Measurements from ENCODE around the gene NAMPT.
"Not testable (repeated sequence)": the region's sequence is repeated elsewhere in the genome, so short reads cannot be mapped to it uniquely, and the experiment has no call there.

NAMPT gene

DNA sequence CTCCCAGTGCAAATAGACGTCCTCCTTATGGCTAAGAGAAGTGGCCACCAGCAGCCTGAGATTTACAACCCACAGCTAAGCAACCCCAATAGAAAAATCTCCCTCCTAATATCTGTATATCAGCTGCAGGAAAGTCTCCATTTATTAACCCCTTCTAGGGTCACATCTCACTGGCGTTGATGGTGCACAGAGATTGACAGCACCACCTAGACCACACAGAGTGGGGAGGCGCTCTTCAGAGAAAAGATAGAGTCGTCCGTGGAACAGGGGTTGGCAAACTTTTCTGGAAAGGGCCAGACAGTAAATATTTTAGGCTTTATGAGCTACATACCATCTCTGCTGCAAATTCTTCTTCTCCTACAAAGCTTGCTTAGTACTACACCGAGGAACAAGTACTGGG is 60.0 kb downstream of the NAMPT start:
- no peak for DNase-seq

DNA sequence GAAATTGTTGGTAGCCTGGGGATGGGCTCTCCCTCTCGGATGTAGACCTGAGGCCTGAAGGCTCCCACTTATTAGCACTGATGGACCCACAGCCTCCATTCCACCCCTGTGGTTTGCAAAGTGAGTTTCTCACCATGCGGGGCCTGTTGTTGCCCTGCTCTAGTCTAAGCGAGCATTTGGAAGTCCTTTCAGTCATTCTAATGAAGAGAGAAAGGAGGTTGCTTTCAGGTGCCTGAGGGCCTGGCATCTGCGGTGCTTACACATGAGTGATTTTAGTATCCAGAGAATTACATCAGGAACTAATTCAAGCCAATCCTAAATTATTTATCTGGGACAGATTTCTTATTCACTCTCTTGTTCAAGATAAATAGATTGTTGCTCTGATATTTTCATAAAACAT is 61.6 kb downstream of the NAMPT start:
- DNase-seq: no peak

DNA sequence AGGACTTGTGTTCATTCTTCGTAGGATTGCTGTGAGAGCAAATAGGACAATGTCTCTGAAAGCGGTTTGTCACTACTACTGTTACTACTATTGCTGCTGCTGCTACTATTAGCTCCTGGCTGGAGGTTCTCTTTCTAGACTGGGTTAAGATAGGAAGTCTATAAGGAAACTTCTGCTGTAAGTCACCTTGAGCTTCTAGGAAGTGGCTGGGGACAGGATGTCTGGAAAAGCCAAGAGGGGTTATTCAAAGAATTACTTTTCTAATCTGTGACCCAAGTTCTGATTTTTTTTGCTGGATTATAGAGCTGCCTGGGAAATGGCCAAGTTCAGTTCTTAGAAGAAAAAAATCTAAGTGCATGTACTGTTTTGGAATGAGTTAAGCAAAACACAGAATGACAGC is 62.2 kb downstream of the NAMPT start:
- no peak for DNase-seq

- DNase-seq: no peak
Measured at GRCh38 chr7:106220307-106220706, 64.5 kb downstream of the NAMPT start.

DNA sequence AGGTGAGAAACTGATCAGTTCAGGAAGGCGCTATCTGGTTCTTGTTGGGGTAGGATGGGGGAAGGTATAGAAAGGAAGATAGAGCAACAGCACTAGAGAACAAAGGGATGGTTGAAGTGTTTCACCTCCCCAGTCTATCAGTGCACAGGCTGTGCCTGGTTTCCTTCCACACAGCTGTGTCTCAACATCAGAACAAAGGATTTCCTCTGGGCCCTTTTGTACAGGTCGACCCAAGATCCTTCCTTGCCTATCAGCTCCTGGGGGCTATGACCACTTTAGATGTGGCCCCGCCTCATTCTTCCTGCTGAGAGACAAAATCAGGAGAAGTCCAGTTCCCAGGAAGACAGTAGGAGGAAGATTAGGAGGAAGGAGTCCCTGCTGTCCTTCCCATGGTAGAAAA is 65.6 kb downstream of the NAMPT start:
- DNase-seq: no peak

GRCh38 chr7:106218546-106218945 is 66.2 kb downstream of the NAMPT start:
- no peak for DNase-seq

GRCh38 chr7:106216923-106217542 is 67.8 kb downstream of the NAMPT start:
- no peak for DNase-seq

DNA sequence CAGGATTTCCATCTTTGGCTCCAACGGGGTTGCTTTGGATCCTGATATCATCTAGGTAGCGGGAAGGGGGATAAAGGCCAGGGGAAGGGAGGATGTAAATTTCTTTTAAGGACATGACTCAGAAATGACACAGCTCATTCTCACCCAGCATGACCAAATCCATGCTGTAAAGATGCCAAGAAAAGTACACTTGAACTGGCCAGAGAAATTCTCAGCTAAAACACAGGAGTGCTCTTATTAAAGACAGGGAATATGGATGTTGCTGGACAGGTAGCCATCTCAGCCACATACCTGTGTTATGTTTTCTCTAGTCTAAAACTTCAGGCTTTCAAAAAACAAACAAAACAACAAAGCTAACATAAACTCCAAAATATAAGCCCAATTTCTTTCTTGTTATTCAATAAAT is 68.3 kb downstream of the NAMPT start:
- no peak for DNase-seq

DNA sequence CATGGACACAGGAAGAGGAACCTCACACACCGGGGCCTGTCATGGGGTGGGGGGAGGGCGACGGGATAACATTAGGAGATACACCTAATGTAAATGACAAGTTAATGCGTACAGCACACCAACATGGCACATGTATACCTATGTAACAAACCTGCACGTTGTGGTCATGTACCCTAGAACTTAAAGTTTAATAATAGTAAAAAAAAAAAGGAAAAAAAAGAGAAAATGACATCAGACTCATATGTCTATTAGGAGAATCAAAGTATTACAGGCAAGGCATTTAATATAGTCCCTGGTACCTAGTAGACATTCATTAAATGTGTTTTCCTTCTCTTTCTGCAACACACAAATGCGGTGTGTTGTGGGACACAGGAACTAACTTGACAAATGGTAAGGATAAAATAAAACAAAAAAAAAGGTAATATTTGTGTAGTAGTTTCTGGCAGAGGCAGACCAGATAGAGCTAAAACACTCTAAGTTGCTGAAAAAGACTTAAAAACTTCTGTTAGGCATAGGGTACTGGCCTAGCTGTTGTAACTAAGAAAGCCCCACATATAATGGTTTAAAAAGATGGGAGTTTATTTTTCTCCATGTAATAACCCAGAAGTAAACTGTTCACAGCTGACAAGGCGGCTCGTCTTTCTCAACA is 68.8 kb downstream of the NAMPT start:
- no peak for DNase-seq

- DNase-seq: not testable (repeated sequence)
Measured at GRCh38 chr7:106208944-106209343, 75.8 kb downstream of the NAMPT start.

GRCh38 chr7:106206826-106207541 is 77.8 kb downstream of the NAMPT start:
- DNase-seq: no peak

GRCh38 chr7:106205621-106206222 is 79.1 kb downstream of the NAMPT start:
- DNase-seq: no peak

- DNase-seq: no peak
Measured at GRCh38 chr7:106203473-106203872, 81.3 kb downstream of the NAMPT start.

GRCh38 chr7:106201164-106201563 is 83.6 kb downstream of the NAMPT start:
- DNase-seq: no peak

DNA sequence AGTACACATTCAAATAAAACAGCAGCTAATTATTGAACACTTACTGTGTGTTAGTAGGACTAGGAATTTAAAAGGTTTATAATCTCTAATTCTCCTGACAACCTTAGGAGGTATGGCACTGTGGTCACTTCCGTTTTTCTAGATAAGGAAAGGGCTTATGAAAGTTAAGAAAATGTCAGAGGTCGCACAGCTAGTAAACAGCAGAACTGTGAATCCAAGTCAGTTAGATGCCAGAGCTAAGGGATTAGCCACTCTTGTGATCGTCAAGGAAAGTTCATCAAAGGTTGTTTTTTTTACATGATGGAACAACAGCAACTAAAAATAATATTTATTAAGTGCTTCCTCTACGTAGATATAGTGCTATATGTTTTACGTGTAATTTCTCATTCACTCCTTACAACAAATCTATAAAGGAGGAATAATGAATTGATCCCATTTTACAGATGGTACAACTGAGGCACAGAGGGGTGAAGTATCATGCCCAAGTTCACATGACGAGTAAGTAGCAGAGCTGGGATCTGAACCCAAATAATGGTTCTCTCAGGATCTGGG is 84.9 kb downstream of the NAMPT start:
- DNase-seq: no peak

DNA sequence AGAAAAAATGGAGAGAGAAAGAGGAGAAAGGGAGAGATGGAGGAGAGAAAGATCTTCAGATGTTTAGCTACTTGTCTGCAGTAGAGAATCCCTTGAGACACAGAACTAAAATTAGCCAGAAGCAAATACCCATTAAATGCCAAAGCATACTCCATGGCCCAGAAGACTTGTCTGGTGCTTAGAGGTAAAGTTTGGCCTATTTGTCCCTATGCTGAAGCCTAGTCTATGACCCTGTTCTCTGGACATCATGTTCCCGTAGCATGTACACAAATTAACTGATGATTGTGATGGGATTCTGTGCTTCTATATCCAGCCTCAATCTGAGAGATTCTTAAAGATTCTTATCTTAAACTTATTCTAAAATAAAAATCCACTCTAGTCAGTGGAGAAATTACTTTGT is 85.8 kb downstream of the NAMPT start:
- DNase-seq: no peak
